RWPE2 (cell line): Measurements from ENCODE around the gene HABP2.

Experiments used
- ATAC-seq: fragments of 200-7000 bp; cut with Tn5 transposase; 3 replicates; pipeline ENCODE4 v1.9.1; 2021; ENCODE audit warnings: low read depth
- DNase-seq: peaks from one replicate; pipeline ENCODE4 v3.0.0-alpha.2; 2020; ENCODE audit warnings: low spot score
- H3K27ac ChIP-seq: fragments of 450-650 bp; 2 replicates; pipeline ENCODE4 v1.5.1; 2017; ENCODE audit warnings: mild to moderate bottlenecking; ENCODE audit not compliant: poor library complexity, severe bottlenecking
- H3K27me3 ChIP-seq: fragments of 250-450 bp; sonication (Bioruptor Pico); 2 replicates; pipeline ENCODE4 v1.5.1; 2021; ENCODE audit warnings: mild to moderate bottlenecking, moderate library complexity; ENCODE audit not compliant: insufficient read depth, poor library complexity, severe bottlenecking
- H3K36me3 ChIP-seq: fragments of 250-450 bp; sonication (Bioruptor Pico); 2 replicates; pipeline ENCODE4 v1.5.1; 2020; ENCODE audit warnings: low read depth, mild to moderate bottlenecking, moderate library complexity
- H3K4me1 ChIP-seq: fragments of 250-450 bp; sonication (Bioruptor Pico); 2 replicates; pipeline ENCODE4 v1.5.1; 2021; ENCODE audit warnings: mild to moderate bottlenecking, moderate library complexity; ENCODE audit not compliant: insufficient read depth, poor library complexity, severe bottlenecking
- H3K4me3 ChIP-seq: fragments of 250-450 bp; sonication (Bioruptor Pico); 2 replicates; pipeline ENCODE4 v1.5.1; 2021; ENCODE audit warnings: mild to moderate bottlenecking, moderate library complexity; ENCODE audit not compliant: severe bottlenecking
- H3K9me3 ChIP-seq: fragments of 250-450 bp; sonication (Bioruptor Pico); 2 replicates; pipeline ENCODE4 v1.5.1; 2021; ENCODE audit warnings: mild to moderate bottlenecking, moderate library complexity; ENCODE audit not compliant: severe bottlenecking
- TF ChIP-seq, protein P1 (sequence below): fragments of 450-650 bp; IDR thresholded peaks from one replicate; pipeline ENCODE4 v1.5.1; 2017; ENCODE audit warnings: mild to moderate bottlenecking, moderate library complexity; ENCODE audit not compliant: poor library complexity, severe bottlenecking

HABP2 gene

DNA sequence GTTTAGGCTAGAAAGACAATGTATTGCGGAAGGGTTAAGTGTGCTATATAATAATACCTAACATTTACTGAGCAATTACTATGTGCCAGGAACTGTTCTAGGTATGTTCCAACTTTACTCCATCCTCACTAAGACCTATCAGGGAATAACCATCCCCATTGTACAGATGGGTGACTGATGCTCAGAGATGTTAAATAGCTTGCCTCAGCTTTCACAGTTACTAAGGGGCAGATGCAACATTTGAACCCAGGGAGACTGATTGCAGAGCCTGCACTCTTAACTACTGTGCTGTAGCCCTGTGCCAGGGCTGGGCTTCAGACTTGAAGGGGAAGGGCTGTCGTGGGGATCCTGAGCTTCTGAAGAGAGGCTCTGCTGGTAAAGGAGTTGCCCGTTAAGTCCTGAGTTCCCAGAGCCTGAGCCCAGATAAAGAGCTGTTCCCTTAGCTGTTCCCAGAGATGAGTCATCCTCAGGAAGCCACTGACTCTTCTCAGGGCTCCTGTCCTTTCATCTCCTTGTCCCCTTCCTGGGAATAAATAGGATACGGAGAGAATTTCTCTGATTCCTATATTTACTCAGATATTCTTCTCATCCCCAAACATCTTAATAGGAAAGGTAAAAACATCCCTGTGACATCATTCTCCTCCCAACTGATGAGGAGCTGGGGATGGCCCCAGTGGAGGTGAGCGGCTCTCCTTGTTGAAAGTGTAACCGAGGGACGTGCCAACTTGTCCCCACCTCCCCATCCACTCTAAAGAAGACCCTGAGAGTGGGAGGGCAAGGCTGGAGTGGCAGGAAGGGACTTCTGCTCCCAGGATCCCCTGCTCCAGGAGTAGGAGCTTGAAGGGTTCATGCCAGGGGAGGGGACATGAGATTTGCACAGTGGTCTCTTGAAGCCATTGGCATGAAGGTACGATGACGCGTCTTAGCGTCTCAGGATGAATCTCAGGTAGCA is 28.0 kb upstream of the HABP2 start:
- Histone ChIP-seq H3K27me3 (no peaks in the 10 kb centered on the region), H3K27ac (no peak overlapping the region), H3K4me1 (no peaks in the 10 kb centered on the region), H3K9me3 (no peaks in the 10 kb centered on the region), H3K36me3 (no peaks in the 10 kb centered on the region), H3K4me3 (no peak overlapping the region)
- TF ChIP-seq, protein P1, sequence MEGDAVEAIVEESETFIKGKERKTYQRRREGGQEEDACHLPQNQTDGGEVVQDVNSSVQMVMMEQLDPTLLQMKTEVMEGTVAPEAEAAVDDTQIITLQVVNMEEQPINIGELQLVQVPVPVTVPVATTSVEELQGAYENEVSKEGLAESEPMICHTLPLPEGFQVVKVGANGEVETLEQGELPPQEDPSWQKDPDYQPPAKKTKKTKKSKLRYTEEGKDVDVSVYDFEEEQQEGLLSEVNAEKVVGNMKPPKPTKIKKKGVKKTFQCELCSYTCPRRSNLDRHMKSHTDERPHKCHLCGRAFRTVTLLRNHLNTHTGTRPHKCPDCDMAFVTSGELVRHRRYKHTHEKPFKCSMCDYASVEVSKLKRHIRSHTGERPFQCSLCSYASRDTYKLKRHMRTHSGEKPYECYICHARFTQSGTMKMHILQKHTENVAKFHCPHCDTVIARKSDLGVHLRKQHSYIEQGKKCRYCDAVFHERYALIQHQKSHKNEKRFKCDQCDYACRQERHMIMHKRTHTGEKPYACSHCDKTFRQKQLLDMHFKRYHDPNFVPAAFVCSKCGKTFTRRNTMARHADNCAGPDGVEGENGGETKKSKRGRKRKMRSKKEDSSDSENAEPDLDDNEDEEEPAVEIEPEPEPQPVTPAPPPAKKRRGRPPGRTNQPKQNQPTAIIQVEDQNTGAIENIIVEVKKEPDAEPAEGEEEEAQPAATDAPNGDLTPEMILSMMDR: no peak
- no peak for DNase-seq
- ATAC-seq: no peak

GRCh38 chr10:113525713-113526112 is 27.1 kb upstream of the HABP2 start:
- Histone ChIP-seq H3K4me1 (no peaks in the 10 kb centered on the region), H3K27ac (no peak overlapping the region), H3K4me3 (no peak overlapping the region), H3K27me3 (no peaks in the 10 kb centered on the region), H3K36me3 (no peaks in the 10 kb centered on the region), H3K9me3 (no peaks in the 10 kb centered on the region)
- ATAC-seq: no peak
- no peak for DNase-seq
- TF ChIP-seq, protein P1: no peak

GRCh38 chr10:113527211-113527906 is 25.5 kb upstream of the HABP2 start:
- Histone ChIP-seq H3K4me1 (no peaks in the 10 kb centered on the region), H3K9me3 (no peaks in the 10 kb centered on the region), H3K27me3 (no peaks in the 10 kb centered on the region), H3K36me3 (no peaks in the 10 kb centered on the region), H3K27ac (no peak overlapping the region), H3K4me3 (no peak overlapping the region)
- ATAC-seq (no peak), DNase-seq (no peak)
- TF ChIP-seq, protein P1: no peak

GRCh38 chr10:113528876-113529275 is 24.0 kb upstream of the HABP2 start:
- ATAC-seq (no peak), DNase-seq (no peak)
- TF ChIP-seq, protein P1: no peak
- H3K4me1 ChIP-seq: no peaks in the 10 kb centered on the region
- no peaks in the 10 kb centered on the region for H3K9me3 ChIP-seq
- H3K36me3 ChIP-seq: no peaks in the 10 kb centered on the region
- no peak overlapping the region for H3K27ac ChIP-seq
- no peaks in the 10 kb centered on the region for H3K27me3 ChIP-seq
- no peak overlapping the region for H3K4me3 ChIP-seq

DNA sequence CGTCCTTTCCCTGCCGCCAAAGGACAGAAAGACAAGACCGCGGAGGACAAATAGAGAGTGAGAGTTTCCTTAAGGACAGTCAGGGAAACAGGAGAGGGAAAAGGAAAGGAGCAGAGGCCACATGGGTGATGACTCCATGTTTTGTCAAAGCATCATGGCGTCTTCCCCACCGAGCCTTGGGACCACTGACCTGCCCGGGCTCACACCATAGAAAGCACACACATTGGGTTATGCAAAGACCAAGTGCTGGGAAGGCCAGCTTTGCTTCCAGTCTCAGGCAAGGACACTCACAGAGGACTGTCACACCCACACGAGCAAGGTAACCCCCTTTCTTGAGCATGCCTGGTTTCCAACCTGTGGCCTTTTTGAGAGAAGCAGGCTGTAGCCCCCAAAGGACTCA is 23.3 kb upstream of the HABP2 start:
- H3K4me1 ChIP-seq: no peaks in the 10 kb centered on the region
- ATAC-seq (no peak), DNase-seq (no peak)
- no peak overlapping the region for H3K27ac ChIP-seq
- no peaks in the 10 kb centered on the region for H3K27me3 ChIP-seq
- TF ChIP-seq, protein P1: no peak
- H3K36me3 ChIP-seq: no peaks in the 10 kb centered on the region
- H3K9me3 ChIP-seq: no peaks in the 10 kb centered on the region
- H3K4me3 ChIP-seq: no peak overlapping the region
